ACC112 (cell line): Measurements from ENCODE around the gene RPL28.

Experiments
- H2AFZ ChIP-seq: fragments of 200-600 bp; sonication (generic); one replicate; pipeline ENCODE4 v1.6.0; 2017; ENCODE audit warnings: antibody characterized with exemption, low read length; ENCODE audit not compliant: unreplicated experiment
- H3K27ac ChIP-seq: fragments of 200-600 bp; sonication (generic); 2 replicates; pipeline ENCODE4 v1.5.1; 2014; ENCODE audit warnings: low read depth, mild to moderate bottlenecking, antibody characterized with exemption, low read length, moderate library complexity
- H3K27me3 ChIP-seq: fragments of 200-600 bp; sonication (generic); 2 replicates; pipeline ENCODE4 v1.6.1; 2014; ENCODE audit warnings: mild to moderate bottlenecking, antibody characterized with exemption, low read length, moderate library complexity, mixed read lengths; ENCODE audit not compliant: insufficient read depth
- H3K36me3 ChIP-seq: fragments of 200-600 bp; sonication (generic); 2 replicates; pipeline ENCODE4 v1.6.1; 2016; ENCODE audit warnings: mild to moderate bottlenecking, antibody characterized with exemption, low read length, moderate library complexity, mixed read lengths; ENCODE audit not compliant: insufficient read depth
- H3K4me1 ChIP-seq: fragments of 200-600 bp; sonication (generic); one replicate; pipeline ENCODE4 v1.6.1; 2016; ENCODE audit warnings: low read length, mixed read lengths; ENCODE audit not compliant: insufficient read depth, unreplicated experiment, control insufficient read depth
- H3K4me3 ChIP-seq: fragments of 200-600 bp; sonication (generic); 2 replicates; pipeline ENCODE4 v1.5.1; 2014; ENCODE audit warnings: mild to moderate bottlenecking, low read depth, low read length
- H3K79me2 ChIP-seq: fragments of 200-600 bp; sonication (generic); one replicate; pipeline ENCODE4 v1.6.0; 2016; ENCODE audit warnings: low read length; ENCODE audit not compliant: control insufficient read depth, unreplicated experiment, insufficient read depth

The RPL28 gene

DNA sequence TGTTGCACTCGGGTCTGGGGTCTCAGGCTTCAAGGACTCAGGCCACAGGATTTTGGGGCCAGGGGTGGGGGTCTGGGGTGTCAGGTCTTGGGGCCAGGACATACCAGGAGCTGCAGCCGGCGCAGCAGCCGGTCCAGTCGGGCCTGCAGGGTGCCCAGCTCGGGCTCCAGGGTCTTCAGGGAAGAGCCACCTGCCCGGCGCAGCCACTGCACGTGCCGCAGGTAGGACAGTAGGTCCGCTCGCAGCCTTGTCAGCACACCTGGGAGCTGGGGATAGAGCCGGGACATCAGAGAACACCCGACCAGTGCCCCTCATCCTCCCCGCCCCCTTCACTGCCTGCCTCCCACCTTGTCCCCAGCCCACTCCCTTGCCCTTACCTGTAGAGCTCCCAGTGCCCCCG is 17.6 kb upstream of the RPL28 start:
- peaks cover 9% of the 10 kb centered on the region for H3K4me1 ChIP-seq
- H3K4me3 ChIP-seq: no peak overlapping the region
- H3K36me3 ChIP-seq: no peaks in the 10 kb centered on the region
- no peak overlapping the region for H3K27ac ChIP-seq
- H2AFZ ChIP-seq: no peak overlapping the region
- no peaks in the 10 kb centered on the region for H3K79me2 ChIP-seq
- no peaks in the 10 kb centered on the region for H3K27me3 ChIP-seq

DNA sequence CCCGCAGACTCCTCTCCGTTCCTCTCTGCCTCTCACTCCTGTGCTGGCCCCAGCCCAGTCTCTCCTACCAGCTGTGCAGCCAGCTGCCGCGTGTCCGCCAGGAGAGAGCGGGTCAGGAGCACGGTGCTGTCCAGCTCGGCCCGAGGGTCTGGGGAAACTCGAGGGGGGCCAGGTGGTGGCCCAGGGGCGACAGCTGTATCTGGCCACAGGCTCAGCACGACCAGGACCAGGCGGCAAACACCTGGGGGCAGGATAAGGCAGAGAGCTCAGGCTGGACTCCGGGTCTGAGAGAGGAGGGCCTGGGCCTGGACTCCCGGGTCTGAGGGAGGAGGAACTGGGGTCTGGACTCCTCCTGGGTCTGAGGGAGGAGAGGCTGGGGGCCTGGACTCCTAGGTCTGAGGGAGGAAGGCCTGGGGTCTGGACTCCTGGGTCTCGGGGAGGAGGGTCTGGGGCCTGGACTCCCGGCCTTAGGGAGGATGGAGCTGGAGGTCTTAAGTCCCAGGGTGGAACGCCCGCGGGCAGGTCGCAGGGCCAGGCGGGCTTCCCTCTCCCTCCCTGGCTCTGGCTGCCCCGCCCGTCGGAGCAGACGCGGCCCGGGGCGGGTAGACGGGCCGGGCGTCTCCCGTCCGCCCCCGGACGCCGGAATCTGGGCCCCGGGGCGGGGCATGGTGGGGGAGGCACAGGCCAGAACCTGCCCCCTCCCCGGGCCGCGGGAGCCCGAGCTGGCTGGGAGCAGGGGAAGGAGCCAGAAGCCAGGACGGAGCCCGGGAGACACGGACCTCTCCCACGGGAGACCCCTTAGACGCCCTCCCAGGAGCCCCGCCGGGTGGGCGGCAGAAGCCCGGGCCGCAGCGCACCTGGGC is 16.8 kb upstream of the RPL28 start:
- Histone ChIP-seq H3K79me2 (no peaks in the 10 kb centered on the region), H3K4me1 (peaks cover 13% of the 10 kb centered on the region), H3K36me3 (no peaks in the 10 kb centered on the region), H3K27ac (no peak overlapping the region), H3K27me3 (no peaks in the 10 kb centered on the region), H3K4me3 (peak overlapping the region; percentile 57), H2AFZ (no peak overlapping the region)

DNA sequence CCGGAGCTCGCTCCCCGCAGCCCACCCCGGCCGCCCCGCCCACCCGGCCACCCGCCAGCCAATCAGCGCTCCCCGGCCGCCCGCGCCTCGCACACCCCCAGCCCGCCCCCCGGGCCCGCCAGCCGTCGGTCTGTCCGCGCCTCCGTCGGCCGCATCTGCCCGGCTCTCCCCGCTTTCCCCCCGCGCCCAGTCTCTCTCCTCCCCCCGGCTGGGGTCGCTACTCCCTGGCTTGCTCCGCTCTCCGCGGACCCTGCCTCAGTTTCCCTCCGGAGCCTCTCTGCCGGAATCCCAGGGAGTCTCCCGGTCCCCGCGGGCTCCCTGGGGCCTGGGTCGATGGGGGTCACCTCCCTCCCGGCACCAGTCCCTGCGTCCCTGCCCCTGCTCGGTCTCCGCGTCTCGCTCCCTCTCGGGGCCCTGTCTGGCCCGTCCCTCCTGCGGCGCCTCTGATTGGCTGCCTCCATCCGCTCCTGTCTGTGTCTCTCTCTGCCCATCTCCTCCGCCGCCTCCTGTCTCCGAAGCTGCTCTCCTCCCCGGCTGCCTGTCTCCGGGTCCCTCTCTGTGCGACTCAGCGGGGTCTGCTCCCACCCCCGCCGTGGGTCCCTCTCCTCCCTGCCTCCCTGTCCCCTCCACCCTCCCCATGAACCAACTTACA is 16.0 kb upstream of the RPL28 start:
- Histone ChIP-seq H3K27ac (no peak overlapping the region), H3K27me3 (no peaks in the 10 kb centered on the region), H3K79me2 (no peaks in the 10 kb centered on the region), H2AFZ (no peak overlapping the region), H3K4me3 (peak overlapping the region; percentile 75), H3K4me1 (peaks cover 13% of the 10 kb centered on the region), H3K36me3 (no peaks in the 10 kb centered on the region)

DNA sequence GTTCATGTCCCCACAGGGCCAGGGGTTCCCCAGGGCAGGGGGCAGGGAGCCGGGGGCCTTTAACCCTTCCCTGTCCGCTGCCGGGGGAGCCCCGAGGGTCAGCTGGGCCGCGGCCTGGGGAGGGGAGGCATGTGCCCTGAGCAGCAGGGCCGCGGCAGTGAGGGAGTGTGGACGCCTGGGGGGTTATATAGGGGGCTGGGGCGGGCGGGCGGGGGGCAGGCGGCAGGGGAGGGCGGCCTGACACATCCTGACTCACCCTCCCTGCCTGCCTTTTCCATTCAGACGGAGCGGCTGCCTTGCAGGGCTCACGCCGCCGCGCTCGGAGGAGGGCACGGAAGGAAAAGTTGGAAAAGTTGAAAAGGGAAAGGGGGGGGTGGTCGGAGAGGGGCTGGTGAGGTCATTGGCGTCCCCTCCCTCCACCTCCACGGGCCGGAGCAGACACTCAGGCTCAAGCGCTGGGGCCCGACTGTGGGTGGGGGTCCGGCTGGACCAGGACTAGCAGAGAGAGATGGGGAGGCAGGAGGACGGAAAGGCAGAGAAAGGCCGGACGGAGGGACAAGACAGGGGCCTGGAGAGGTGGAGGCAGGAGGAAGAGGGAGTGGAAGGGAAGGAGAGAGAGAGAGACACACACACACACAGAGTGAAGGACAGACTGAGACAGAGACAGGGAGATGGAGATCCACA is 15.3 kb upstream of the RPL28 start, which contains the start of gene IL11:
Gene IL11, minus strand, starts transcription at position 159 of the 684 bp plus-strand sequence. Its CDS starts 153 bp downstream, at position 6.
- Histone ChIP-seq H3K27me3 (no peaks in the 10 kb centered on the region), H3K27ac (peak within 1 kb of the TSS; percentile 22; the same call in 1 of the 2 replicates), H3K4me3 (peak within 1 kb of the TSS; percentile 75), H3K36me3 (no peaks in the 10 kb centered on the region), H3K79me2 (no peaks in the 10 kb centered on the region), H2AFZ (no peak within 1 kb of the TSS), H3K4me1 (peaks cover 13% of the 10 kb centered on the region)

DNA sequence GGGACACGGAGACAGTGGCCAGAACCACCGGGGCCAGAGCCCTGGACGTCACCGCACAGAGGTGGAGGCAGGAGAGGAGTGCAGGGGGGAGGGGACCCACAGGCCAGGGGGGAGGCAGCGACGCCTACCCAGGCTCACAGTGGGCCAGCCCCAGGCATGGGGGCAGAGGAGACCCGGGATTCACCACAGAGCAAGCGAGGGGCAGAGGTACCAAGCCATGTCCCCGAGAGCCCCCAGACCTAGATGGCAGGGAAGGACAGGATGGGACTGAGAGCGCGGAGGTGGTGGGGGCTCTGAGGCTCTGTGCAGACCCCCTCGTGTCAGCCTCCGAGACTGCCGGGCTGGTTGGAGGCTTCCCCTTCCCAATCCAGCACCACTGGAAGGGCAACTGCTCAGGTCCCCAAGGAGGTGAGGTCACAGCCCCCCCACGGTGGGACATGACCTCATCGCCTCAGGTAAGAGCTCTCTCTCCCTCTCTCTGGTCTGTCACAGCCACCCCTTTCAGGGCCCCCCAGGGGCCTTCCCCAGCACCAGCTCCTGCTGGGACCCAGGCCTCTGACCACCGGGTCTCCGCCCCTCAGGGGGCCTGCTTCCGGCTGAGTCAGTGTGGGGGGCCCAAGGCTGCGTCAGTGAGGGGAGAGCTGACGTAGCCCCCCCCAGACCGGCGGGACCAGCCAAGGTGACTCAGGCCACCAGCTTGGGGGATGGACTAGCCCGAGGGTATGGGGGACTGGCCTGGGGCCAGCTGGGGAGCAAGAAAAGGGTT is 13.2 kb upstream of the RPL28 start:
- Histone ChIP-seq H3K36me3 (no peaks in the 10 kb centered on the region), H3K79me2 (no peaks in the 10 kb centered on the region), H3K27me3 (no peaks in the 10 kb centered on the region), H3K27ac (no peak overlapping the region), H2AFZ (no peak overlapping the region), H3K4me3 (no peak overlapping the region), H3K4me1 (peaks cover 13% of the 10 kb centered on the region)

DNA sequence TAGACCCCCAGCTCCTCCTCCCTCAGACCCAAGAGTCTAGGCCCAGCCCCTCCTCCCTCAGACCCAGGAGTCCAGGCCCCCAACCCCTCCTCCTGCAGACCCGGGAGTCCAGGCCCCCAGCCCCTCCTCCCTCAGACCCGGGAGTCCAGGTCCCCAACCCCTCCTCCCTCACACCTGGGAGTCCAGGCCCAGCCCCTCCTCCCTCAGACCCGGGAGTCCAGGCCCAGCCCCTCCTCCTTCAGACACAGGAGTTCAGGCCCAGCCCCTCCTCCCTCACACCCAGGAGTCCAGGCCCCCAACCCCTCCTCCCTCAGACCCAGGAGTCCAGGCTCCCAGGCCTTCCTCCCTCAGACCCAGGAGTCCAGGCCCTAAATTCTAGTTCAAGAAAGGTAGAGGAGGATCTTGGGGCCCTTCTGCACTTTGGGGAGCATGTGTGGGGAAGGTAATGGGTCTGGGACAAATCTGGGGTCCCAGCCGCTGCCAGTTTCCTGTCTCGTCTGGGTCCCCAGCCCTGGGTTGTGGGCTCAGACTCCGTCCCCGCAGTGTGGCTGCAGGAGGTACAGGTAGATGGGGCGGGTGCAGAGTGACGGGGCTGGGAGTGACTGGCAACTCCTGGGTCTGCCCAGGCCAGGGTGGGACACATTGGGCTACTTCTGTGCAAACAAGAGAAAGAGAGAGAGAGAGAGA is 12.3 kb upstream of the RPL28 start:
- Histone ChIP-seq H3K27ac (no peak overlapping the region; the same call in 1 of the 2 replicates), H3K36me3 (no peaks in the 10 kb centered on the region), H2AFZ (no peak overlapping the region), H3K79me2 (no peaks in the 10 kb centered on the region), H3K4me3 (no peak overlapping the region), H3K4me1 (peaks cover 13% of the 10 kb centered on the region), H3K27me3 (no peaks in the 10 kb centered on the region)

DNA sequence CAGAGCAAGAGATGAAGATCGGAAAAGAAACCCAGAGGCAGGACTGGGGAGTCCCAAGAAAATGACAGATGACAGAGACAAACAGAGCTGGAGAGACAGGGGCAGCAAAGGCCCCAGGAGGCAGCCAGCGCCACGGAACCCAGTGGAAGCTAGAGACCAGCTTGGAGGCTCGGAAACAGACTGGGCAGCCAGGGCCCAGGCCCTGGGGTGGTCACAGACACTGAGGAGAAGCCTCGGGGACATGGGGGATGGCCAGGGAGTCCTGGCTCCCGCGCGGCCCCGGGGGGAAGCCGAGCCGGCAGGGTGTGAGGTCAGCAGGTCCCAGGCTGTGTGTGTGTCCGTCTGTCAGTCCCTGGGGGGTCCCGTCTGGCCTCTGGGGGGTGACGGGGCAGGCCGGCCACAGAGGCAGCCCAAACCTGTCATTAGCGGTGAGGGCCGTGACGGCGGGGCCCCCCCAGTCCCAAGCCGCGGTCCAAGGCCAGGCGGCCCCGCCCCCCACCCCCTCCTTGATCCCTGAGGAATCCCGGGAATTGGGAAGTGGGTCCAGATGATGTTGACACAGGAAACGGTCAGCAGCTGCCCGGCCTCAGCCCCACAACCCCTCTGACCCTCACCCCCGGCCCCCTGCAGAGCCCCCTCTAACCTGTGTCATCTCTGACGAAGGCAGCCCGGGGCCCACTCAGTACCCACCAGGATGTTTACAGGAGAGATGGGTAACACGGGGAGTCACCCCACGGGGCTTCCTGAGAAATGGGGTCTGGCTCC is 11.6 kb upstream of the RPL28 start:
- Histone ChIP-seq H3K27ac (no peak overlapping the region; the same call in 1 of the 2 replicates), H3K4me3 (no peak overlapping the region), H2AFZ (no peak overlapping the region), H3K27me3 (no peaks in the 10 kb centered on the region), H3K36me3 (no peaks in the 10 kb centered on the region), H3K79me2 (no peaks in the 10 kb centered on the region), H3K4me1 (peaks cover 13% of the 10 kb centered on the region)

DNA sequence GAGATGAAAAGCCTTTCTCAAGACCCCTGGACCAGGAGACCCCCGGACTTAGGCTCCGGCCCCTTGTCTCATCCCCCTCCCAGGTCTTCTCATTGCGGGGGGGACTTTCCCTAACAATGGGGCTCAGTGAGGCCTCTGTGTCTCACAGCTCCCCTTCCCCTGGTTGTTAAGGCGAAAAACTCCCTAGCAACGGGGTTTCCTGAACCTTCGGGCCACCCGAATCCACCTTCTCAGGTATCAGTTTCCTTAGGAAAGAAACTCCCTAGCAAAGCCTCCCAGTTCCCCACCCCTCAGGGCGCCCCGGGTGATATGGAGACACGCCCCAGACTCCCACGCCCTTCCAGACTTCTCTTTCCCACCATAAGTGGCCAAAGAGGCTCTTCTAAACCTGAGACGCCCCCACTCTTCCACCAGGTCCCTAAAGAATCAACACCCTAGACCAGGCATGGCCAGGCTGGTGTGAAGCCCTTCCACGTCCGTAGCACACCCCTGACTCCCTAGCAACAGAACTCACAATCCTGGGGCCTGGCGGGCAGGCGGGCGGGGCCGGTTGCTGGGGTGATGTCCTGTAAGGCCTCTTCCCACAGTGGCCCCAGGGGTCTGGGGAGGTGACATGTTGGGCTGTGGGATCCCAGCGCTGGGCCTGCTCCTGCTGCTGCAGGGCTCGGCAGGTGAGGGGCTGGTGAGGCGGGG is 9.3 kb upstream of the RPL28 start, which contains the start of gene TMEM190:
Gene TMEM190, plus strand, starts transcription at position 586 of the 693 bp plus-strand sequence. Its CDS starts 28 bp downstream, at position 614.
- Histone ChIP-seq H3K4me3 (no peak within 1 kb of the TSS), H3K27me3 (no peaks in the 10 kb centered on the region), H3K36me3 (no peaks in the 10 kb centered on the region), H3K4me1 (peaks cover 8% of the 10 kb centered on the region), H3K27ac (no peak within 1 kb of the TSS), H3K79me2 (no peaks in the 10 kb centered on the region), H2AFZ (no peak within 1 kb of the TSS)
